KMS-11 (cell line): ENCODE results near the gene MTMR2.

Experiments used
- H2AFZ ChIP-seq: fragments of 200-600 bp; sonication (generic); 2 replicates; pipeline ENCODE4 v1.6.1; 2016; ENCODE audit warnings: antibody characterized with exemption, mixed run types, low read depth
- H3K27ac ChIP-seq: fragments of 200-600 bp; sonication (generic); 2 replicates; pipeline ENCODE4 v1.6.1; 2016; ENCODE audit warnings: mild to moderate bottlenecking, mixed run types
- H3K27me3 ChIP-seq: fragments of 200-600 bp; sonication (generic); 2 replicates; pipeline ENCODE4 v1.6.1; 2017; ENCODE audit warnings: mild to moderate bottlenecking, low read depth, mixed run types, moderate library complexity; ENCODE audit not compliant: insufficient read depth
- H3K36me3 ChIP-seq: fragments of 200-600 bp; sonication (generic); 2 replicates; pipeline ENCODE4 v1.6.1; 2017; ENCODE audit warnings: mild to moderate bottlenecking, mixed run types; ENCODE audit not compliant: insufficient read depth
- H3K4me1 ChIP-seq: fragments of 200-600 bp; sonication (generic); 2 replicates; pipeline ENCODE4 v1.6.1; 2016; ENCODE audit warnings: mild to moderate bottlenecking, low read depth, mixed run types; ENCODE audit not compliant: poor library complexity, severe bottlenecking
- H3K4me2 ChIP-seq: fragments of 200-600 bp; sonication (generic); 2 replicates; pipeline ENCODE4 v1.7.0; 2016; ENCODE audit warnings: mild to moderate bottlenecking, mixed run types
- H3K4me3 ChIP-seq: fragments of 200-600 bp; sonication (generic); IDR thresholded peaks from 2 replicates; pipeline ENCODE4 v1.6.1; 2017; ENCODE audit warnings: low read depth, low read length, mixed read lengths; ENCODE audit not compliant: insufficient read depth
- H3K79me2 ChIP-seq: fragments of 200-600 bp; sonication (generic); 2 replicates; pipeline ENCODE4 v1.6.1; 2016; ENCODE audit warnings: low read depth, mixed run types; ENCODE audit not compliant: insufficient read depth
- H3K9ac ChIP-seq: fragments of 200-600 bp; sonication (generic); 2 replicates; pipeline ENCODE4 v1.6.1; 2016; ENCODE audit warnings: mild to moderate bottlenecking, mixed run types
- H4K20me1 ChIP-seq: fragments of 200-600 bp; sonication (generic); 2 replicates; pipeline ENCODE4 v1.6.1; 2016; ENCODE audit warnings: mild to moderate bottlenecking, mixed run types; ENCODE audit not compliant: insufficient read depth
- TF ChIP-seq, protein P1 (sequence below): fragments of 200-600 bp; sonication (generic); conservative IDR thresholded peaks from 2 replicates; pipeline ENCODE4 v1.6.1; 2017; ENCODE audit warnings: low read depth, mild to moderate bottlenecking, antibody characterized with exemption, low read length, moderate library complexity, mixed read lengths

Gene MTMR2

DNA sequence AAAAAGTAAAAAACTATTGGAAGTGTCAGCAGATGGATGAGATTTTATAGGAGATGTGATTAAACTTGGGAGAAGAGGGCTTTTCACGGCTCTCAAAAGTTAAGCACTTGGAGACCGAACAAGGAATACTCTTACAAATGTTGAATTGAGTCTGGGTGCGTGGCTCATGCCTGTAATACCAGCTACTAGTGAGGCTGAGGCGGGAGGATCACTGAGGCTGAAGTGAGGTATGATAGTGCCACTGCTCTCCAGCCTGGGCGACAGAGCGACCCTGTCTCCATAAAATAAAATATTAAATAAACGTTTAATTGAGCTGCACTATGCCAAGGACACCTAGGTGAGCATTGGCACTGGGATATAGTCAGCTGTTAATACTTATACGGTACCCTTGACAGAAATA, 131.7 kb downstream of the MTMR2 start:
- Histone ChIP-seq H3K27ac (no peak overlapping the region), H3K9ac (no peak overlapping the region), H3K79me2 (peaks cover 48% of the 10 kb centered on the region), H3K4me2 (peak overlapping the region; percentile 82; the same call in 1 of the 2 replicates), H3K36me3 (no peaks in the 10 kb centered on the region), H3K4me3 (no peak overlapping the region), H4K20me1 (no peaks in the 10 kb centered on the region), H2AFZ (no peak overlapping the region), H3K4me1 (peaks cover 20% of the 10 kb centered on the region), H3K27me3 (no peaks in the 10 kb centered on the region)
- TF ChIP-seq, protein P1, sequence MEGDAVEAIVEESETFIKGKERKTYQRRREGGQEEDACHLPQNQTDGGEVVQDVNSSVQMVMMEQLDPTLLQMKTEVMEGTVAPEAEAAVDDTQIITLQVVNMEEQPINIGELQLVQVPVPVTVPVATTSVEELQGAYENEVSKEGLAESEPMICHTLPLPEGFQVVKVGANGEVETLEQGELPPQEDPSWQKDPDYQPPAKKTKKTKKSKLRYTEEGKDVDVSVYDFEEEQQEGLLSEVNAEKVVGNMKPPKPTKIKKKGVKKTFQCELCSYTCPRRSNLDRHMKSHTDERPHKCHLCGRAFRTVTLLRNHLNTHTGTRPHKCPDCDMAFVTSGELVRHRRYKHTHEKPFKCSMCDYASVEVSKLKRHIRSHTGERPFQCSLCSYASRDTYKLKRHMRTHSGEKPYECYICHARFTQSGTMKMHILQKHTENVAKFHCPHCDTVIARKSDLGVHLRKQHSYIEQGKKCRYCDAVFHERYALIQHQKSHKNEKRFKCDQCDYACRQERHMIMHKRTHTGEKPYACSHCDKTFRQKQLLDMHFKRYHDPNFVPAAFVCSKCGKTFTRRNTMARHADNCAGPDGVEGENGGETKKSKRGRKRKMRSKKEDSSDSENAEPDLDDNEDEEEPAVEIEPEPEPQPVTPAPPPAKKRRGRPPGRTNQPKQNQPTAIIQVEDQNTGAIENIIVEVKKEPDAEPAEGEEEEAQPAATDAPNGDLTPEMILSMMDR: no peak

- TF ChIP-seq, protein P1: no peak
- H4K20me1 ChIP-seq: no peaks in the 10 kb centered on the region
- H3K79me2 ChIP-seq: peaks cover 49% of the 10 kb centered on the region
- H3K4me1 ChIP-seq: peaks cover 20% of the 10 kb centered on the region
- peak overlapping the region; percentile 82 for H3K4me2 ChIP-seq
- H3K27ac ChIP-seq: no peak overlapping the region; the same call in 1 of the 2 replicates
- H3K9ac ChIP-seq: peak overlapping the region; percentile 91; the same call in 1 of the 2 replicates
- H3K4me3 ChIP-seq: no peak overlapping the region
- no peak overlapping the region for H2AFZ ChIP-seq
- no peaks in the 10 kb centered on the region for H3K36me3 ChIP-seq
- no peaks in the 10 kb centered on the region for H3K27me3 ChIP-seq
Measured at GRCh38 chr11:95791709-95792033, 132.2 kb downstream of the MTMR2 start.

- no peaks in the 10 kb centered on the region for H3K27me3 ChIP-seq
- TF ChIP-seq, protein P1: no peak
- H3K4me2 ChIP-seq: peak overlapping the region; percentile 82
- H3K4me3 ChIP-seq: no peak overlapping the region
- peak overlapping the region; percentile 91 for H3K9ac ChIP-seq
- H3K79me2 ChIP-seq: peaks cover 49% of the 10 kb centered on the region
- peaks cover 20% of the 10 kb centered on the region for H3K4me1 ChIP-seq
- H3K27ac ChIP-seq: peak overlapping the region; percentile 99
- peak overlapping the region; percentile 47 for H2AFZ ChIP-seq
- no peaks in the 10 kb centered on the region for H3K36me3 ChIP-seq
- H4K20me1 ChIP-seq: no peaks in the 10 kb centered on the region
Measured at GRCh38 chr11:95790933-95791708, 132.8 kb downstream of the MTMR2 start.

DNA sequence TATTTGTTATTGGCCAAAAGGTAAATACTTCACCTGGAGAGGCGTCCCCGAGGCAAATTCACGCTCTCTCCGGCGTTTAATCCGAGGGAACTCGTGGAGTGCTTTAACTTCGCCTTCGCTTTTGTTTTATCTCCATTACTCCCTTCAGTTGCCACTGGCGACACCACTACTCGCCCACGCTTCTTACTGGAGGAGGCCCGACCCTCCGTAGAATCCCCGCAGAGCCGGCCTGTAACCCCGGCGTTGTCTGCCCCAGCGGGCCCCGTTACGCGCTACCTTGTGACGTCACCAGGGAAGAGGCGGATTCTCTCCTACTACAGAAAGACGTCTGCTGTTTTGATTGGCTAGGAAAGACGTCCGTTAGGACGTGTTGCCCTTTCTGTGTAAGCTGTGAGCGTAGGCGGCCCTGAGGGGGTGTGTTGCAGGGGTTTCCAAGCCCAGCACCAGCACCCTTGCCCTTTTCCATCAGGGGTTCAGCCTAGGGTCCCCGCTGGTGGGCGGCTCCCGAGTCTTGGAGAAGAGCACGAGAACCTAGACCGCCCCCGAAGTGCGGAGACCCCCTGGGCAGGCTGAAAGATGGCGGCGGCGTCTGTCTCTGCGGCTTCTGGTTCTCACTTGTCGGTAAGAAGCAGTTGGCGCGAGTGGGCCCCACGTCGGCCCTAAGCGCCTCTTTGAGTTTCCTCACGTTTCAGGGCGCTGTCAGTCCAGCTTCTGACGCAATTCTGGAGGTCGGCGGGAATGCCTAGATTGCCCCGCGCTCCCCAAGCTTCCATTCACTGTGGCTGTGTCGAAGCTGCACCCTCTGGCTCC, 133.6 kb downstream of the MTMR2 start, which contains the start of gene CEP57:
Gene CEP57, plus strand, starts transcription at position 376 of the 810 bp plus-strand sequence. Its CDS starts 201 bp downstream, at position 577.
- H3K27ac ChIP-seq: peak within 1 kb of the TSS; percentile 99
- H3K27me3 ChIP-seq: no peaks in the 10 kb centered on the region
- H3K79me2 ChIP-seq: peaks cover 49% of the 10 kb centered on the region
- peak within 1 kb of the TSS; percentile 82 for H3K4me2 ChIP-seq
- TF ChIP-seq, protein P1: no peak
- peak within 1 kb of the TSS; percentile 54 for H2AFZ ChIP-seq
- no peak within 1 kb of the TSS for H3K4me3 ChIP-seq
- H4K20me1 ChIP-seq: no peaks in the 10 kb centered on the region
- H3K4me1 ChIP-seq: peaks cover 20% of the 10 kb centered on the region
- H3K9ac ChIP-seq: peak within 1 kb of the TSS; percentile 91
- H3K36me3 ChIP-seq: peaks cover 3% of the 10 kb centered on the region; the same call in 1 of the 2 replicates
